GM12874 (cell line): ENCODE measurements around the gene ZNF718.

Experiments
- CTCF ChIP-seq: IDR thresholded peaks from 2 replicates; pipeline ENCODE4 v1.5.1; 2011; ENCODE audit warnings: low read depth, mild to moderate bottlenecking, control low read depth, low read length, moderate library complexity; ENCODE audit not compliant: insufficient read depth

Gene ZNF718

GRCh38 chr4:113732-114131, 10.6 kb upstream of the ZNF718 start:
- TF ChIP-seq CTCF, result no peak

GRCh38 chr4:114149-114548, 10.2 kb upstream of the ZNF718 start:
- TF ChIP-seq CTCF, result no peak

GRCh38 chr4:116499-116898, 7.8 kb upstream of the ZNF718 start:
- TF ChIP-seq CTCF, result no peak

GRCh38 chr4:120616-121015, 3.7 kb upstream of the ZNF718 start:
- no peak for TF ChIP-seq CTCF

- no peak for TF ChIP-seq CTCF
Measured at GRCh38 chr4:121408-122084, 2.8 kb upstream of the ZNF718 start.

GRCh38 chr4:125091-125771, 930 bp downstream of the ZNF718 start:
- TF ChIP-seq CTCF, result no peak

- TF ChIP-seq CTCF, result no peak
Measured at GRCh38 chr4:125833-126232, 1.5 kb downstream of the ZNF718 start.
